ENCODE results near the gene SASH1. TPM values are rescaled to one million over a fixed set of nuclear protein-coding genes. Genes with fewer than 3 reads are reported as not detected.

Gene SASH1
- total and polyA plus RNA-seq, 2 donors (not counting 1 experiment from before 2014, with no cell fraction given), result 38.6 to 44.6 TPM

- Histone ChIP-seq H3K4me3 (replicated peaks in 1 of 4; ENCODE audit: control extremely low read depth in 1 of 4, insufficient read depth in 1 of 4, low read depth in 3 of 4, low read length in 4 of 4) (no peak overlapping the region), H2AFZ (ENCODE audit: low read length) (no peak overlapping the region), H3K4me2 (ENCODE audit: extremely low read depth, insufficient read depth, low read length) (no peak overlapping the region), H3K9ac (ENCODE audit: insufficient read depth, low read length) (no peak overlapping the region), H3K27me3 (ENCODE audit: control insufficient read depth, insufficient read depth, low read length) (no peaks in the 10 kb centered on the region), H4K20me1 (ENCODE audit: control insufficient read depth, extremely low read depth, insufficient read depth, low read length) (no peaks in the 10 kb centered on the region), H3K36me3 (ENCODE audit: control insufficient read depth, insufficient read depth, low read length) (no peaks in the 10 kb centered on the region), H3K27ac (ENCODE audit: insufficient read depth, low read length) (no peak overlapping the region), H3K79me2 (ENCODE audit: control insufficient read depth, insufficient read depth, low read length) (no peaks in the 10 kb centered on the region), H3K9me3 (ENCODE audit: control insufficient read depth, insufficient read depth, low read depth, low read length) (no peaks in the 10 kb centered on the region), H3K4me1 (ENCODE audit: control insufficient read depth, extremely low read depth, insufficient read depth, low read length) (no peaks in the 10 kb centered on the region)
- DNase-seq (ENCODE audit: low read depth in 2 of 2), result no peak
- no peak for TF ChIP-seq CTCF (conservative IDR thresholded peaks at IDR 0.05 in 1 of 2, IDR thresholded peaks at IDR 0.05 in 1 of 2; ENCODE audit: low read depth in 1 of 2, low read length in 2 of 2)
- TF ChIP-seq EZH2 (IDR thresholded peaks at IDR 0.05; ENCODE audit: low read length, missing control alignments), result no peak
Measured at GRCh38 chr6:148487461-148487860, 144.8 kb downstream of the SASH1 start.

- no peak overlapping the region for H3K4me2 ChIP-seq (ENCODE audit: extremely low read depth, insufficient read depth, low read length)
- H3K27me3 ChIP-seq (ENCODE audit: control insufficient read depth, insufficient read depth, low read length), result no peaks in the 10 kb centered on the region
- no peak overlapping the region for H2AFZ ChIP-seq (ENCODE audit: low read length)
- H3K79me2 ChIP-seq (ENCODE audit: control insufficient read depth, insufficient read depth, low read length), result no peaks in the 10 kb centered on the region
- no peak overlapping the region for H3K9ac ChIP-seq (ENCODE audit: insufficient read depth, low read length)
- no peaks in the 10 kb centered on the region for H4K20me1 ChIP-seq (ENCODE audit: control insufficient read depth, extremely low read depth, insufficient read depth, low read length)
- no peak overlapping the region for H3K4me3 ChIP-seq (replicated peaks in 1 of 4; ENCODE audit: control extremely low read depth in 1 of 4, insufficient read depth in 1 of 4, low read depth in 3 of 4, low read length in 4 of 4)
- H3K4me1 ChIP-seq (ENCODE audit: control insufficient read depth, extremely low read depth, insufficient read depth, low read length), result peaks cover 2% of the 10 kb centered on the region
- peak in 1 of 2 donors; percentile 48 for DNase-seq (ENCODE audit: low read depth in 2 of 2)
- H3K27ac ChIP-seq (ENCODE audit: insufficient read depth, low read length), result peak overlapping the region; percentile 10
- H3K36me3 ChIP-seq (ENCODE audit: control insufficient read depth, insufficient read depth, low read length), result no peaks in the 10 kb centered on the region
- H3K9me3 ChIP-seq (ENCODE audit: control insufficient read depth, insufficient read depth, low read depth, low read length), result no peaks in the 10 kb centered on the region
- TF ChIP-seq CTCF (conservative IDR thresholded peaks at IDR 0.05 in 1 of 2, IDR thresholded peaks at IDR 0.05 in 1 of 2; ENCODE audit: low read depth in 1 of 2, low read length in 2 of 2) (no peak), EZH2 (IDR thresholded peaks at IDR 0.05; ENCODE audit: low read length, missing control alignments) (no peak)
Measured at GRCh38 chr6:148491638-148492251, 149.1 kb downstream of the SASH1 start.

- Histone ChIP-seq H3K9me3 (ENCODE audit: control insufficient read depth, insufficient read depth, low read depth, low read length) (no peaks in the 10 kb centered on the region), H3K79me2 (ENCODE audit: control insufficient read depth, insufficient read depth, low read length) (no peaks in the 10 kb centered on the region), H4K20me1 (ENCODE audit: control insufficient read depth, extremely low read depth, insufficient read depth, low read length) (no peaks in the 10 kb centered on the region), H3K36me3 (ENCODE audit: control insufficient read depth, insufficient read depth, low read length) (no peaks in the 10 kb centered on the region), H3K4me3 (replicated peaks in 1 of 4; ENCODE audit: control extremely low read depth in 1 of 4, insufficient read depth in 1 of 4, low read depth in 3 of 4, low read length in 4 of 4) (no peak overlapping the region), H2AFZ (ENCODE audit: low read length) (no peak overlapping the region), H3K9ac (ENCODE audit: insufficient read depth, low read length) (no peak overlapping the region), H3K27ac (ENCODE audit: insufficient read depth, low read length) (no peak overlapping the region), H3K27me3 (ENCODE audit: control insufficient read depth, insufficient read depth, low read length) (no peaks in the 10 kb centered on the region), H3K4me1 (ENCODE audit: control insufficient read depth, extremely low read depth, insufficient read depth, low read length) (peaks cover 5% of the 10 kb centered on the region), H3K4me2 (ENCODE audit: extremely low read depth, insufficient read depth, low read length) (no peak overlapping the region)
- no peak for DNase-seq (ENCODE audit: low read depth in 2 of 2)
- TF ChIP-seq CTCF (conservative IDR thresholded peaks at IDR 0.05 in 1 of 2, IDR thresholded peaks at IDR 0.05 in 1 of 2; ENCODE audit: low read depth in 1 of 2, low read length in 2 of 2), result no peak
Measured at GRCh38 chr6:148492654-148493290, 150.1 kb downstream of the SASH1 start.
